ENCODE results near the gene PPIG.

- TF ChIP-seq CTCF (IDR thresholded peaks at IDR 0.05): no peak
- TF ChIP-seq POLR2A (IDR thresholded peaks at IDR 0.05): no peak
These were observed 72.0 kb downstream of the PPIG start for GRCh38 chr2:169656164-169656563.
